GM18868 (cell line): ENCODE data around the gene SDC1.

ENCODE experiments used
- ATAC-seq: cut with Tn5 transposase; IDR thresholded peaks from one replicate; pipeline ENCODE4 v1.9.1; 2021; ENCODE audit warnings: mild to moderate bottlenecking, moderate library complexity; ENCODE audit not compliant: unreplicated experiment

Gene SDC1

GRCh38 chr2:20215183-20216040, 9.5 kb downstream of the SDC1 start:
- ATAC-seq: no peak

- ATAC-seq: no peak
Measured at GRCh38 chr2:20214566-20215182, 10.3 kb downstream of the SDC1 start.

- ATAC-seq: peak; percentile 62
Measured at GRCh38 chr2:20213651-20214565, 11.0 kb downstream of the SDC1 start.

- ATAC-seq: no peak
Measured at GRCh38 chr2:20212871-20213503, 11.9 kb downstream of the SDC1 start.

GRCh38 chr2:20212459-20212870, 12.5 kb downstream of the SDC1 start:
- no peak for ATAC-seq

- ATAC-seq: no peak
Measured at GRCh38 chr2:20211860-20212458, 13.0 kb downstream of the SDC1 start.

- ATAC-seq: no peak
Measured at GRCh38 chr2:20211420-20211819, 13.5 kb downstream of the SDC1 start.

GRCh38 chr2:20210462-20210861, 14.5 kb downstream of the SDC1 start:
- ATAC-seq: no peak

GRCh38 chr2:20209373-20210109, 15.4 kb downstream of the SDC1 start:
- no peak for ATAC-seq

- ATAC-seq: no peak
Measured at GRCh38 chr2:20208476-20208859, 16.5 kb downstream of the SDC1 start.

- no peak for ATAC-seq
Measured at GRCh38 chr2:20207051-20207450, 17.9 kb downstream of the SDC1 start.

- no peak for ATAC-seq
Measured at GRCh38 chr2:20205915-20206524, 18.9 kb downstream of the SDC1 start.

- no peak for ATAC-seq
Measured at GRCh38 chr2:20205069-20205468, 19.9 kb downstream of the SDC1 start.

- no peak for ATAC-seq
Measured at GRCh38 chr2:20203521-20204225, 21.3 kb downstream of the SDC1 start.

- no peak for ATAC-seq
Measured at GRCh38 chr2:20203072-20203471, 21.9 kb downstream of the SDC1 start.

- ATAC-seq: no peak
Measured at GRCh38 chr2:20201671-20202070, 23.3 kb downstream of the SDC1 start.

GRCh38 chr2:20200697-20201555, 24.0 kb downstream of the SDC1 start:
- ATAC-seq: no peak
